ENCODE results near the gene ENTPD1. TPM values are rescaled to one million over a fixed set of nuclear protein-coding genes. Genes with fewer than 3 reads are reported as not detected.

The ENTPD1 gene
- total and polyA plus RNA-seq, 9 of the 15 experiments (the other 6 are each of a cell fraction or from before 2014, with no cell fraction given), result 0.07 to 1.5 (median 0.37) TPM

DNA sequence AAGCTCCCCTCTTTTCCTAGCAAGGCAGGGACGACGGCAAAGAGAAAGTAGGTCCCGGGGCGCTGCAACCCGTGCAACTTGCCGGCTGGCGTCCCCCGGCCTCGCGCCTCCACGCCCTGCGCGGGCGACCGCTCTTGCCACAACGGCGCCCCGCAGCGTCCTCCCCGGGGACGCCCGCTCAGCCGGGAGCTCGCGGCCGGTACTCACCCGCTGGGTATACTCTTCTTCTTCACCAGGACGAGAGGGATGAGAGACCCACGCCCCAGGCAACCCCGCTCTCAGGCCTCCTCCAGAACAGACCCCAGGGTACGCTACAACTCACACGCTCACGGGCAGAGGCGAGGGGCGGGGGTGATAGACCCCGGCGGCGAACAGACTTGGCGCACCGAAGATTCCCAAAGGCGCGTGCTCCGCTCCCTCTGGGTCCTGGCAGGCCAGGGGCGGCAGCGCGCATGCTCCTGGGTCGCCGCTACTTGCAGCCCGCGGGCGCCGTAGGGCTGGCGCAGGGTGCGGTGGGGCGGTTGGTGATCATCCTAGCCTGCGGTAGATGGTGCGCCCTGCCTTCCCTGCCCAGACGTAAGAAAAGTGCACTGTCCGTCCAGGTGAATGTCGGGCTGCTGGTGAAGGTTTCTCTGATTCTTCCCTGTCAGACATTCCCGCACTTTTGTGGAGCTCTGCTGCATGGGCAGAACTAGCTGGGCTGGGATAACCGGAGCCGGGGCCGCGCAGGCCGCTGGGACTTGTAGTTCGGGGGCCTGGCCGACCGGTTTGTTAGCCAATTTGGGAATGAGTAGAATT is 151.7 kb downstream of the ENTPD1 start, which contains the start of gene CC2D2B (continued):
- TF ChIP-seq CEBPG (CRISPR knock-in tag; IDR thresholded peaks at IDR 0.05) (no peak), CEBPG (tag; conservative IDR thresholded peaks at IDR 0.05 in 1 of 2, IDR thresholded peaks at IDR 0.05 in 1 of 2) (no peak), SIN3B (IDR thresholded peaks at IDR 0.05; ENCODE audit: low read depth) (no peak), MEF2D (tag; conservative IDR thresholded peaks at IDR 0.05; ENCODE audit: low read depth) (no peak), ZNF197 (CRISPR knock-in tag; IDR thresholded peaks at IDR 0.05; ENCODE audit: low read depth) (no peak), ZFP1 (CRISPR knock-in tag; IDR thresholded peaks at IDR 0.05) (no peak), SP1 (CRISPR knock-in tag; IDR thresholded peaks at IDR 0.05) (no peak), HNRNPH1 (optimal IDR thresholded peaks at IDR 0.05; ENCODE audit: low read depth, low read length) (no peak), ZNF282 (CRISPR knock-in tag; IDR thresholded peaks at IDR 0.05) (no peak), L3MBTL2 (IDR thresholded peaks at IDR 0.05) (peak; percentile 98), KLF13 (tag; IDR thresholded peaks at IDR 0.05; ENCODE audit: borderline replicate concordance, low read depth) (no peak), NR3C1 (CRISPR knock-in tag; IDR thresholded peaks at IDR 0.05) (no peak), BRCA1 (IDR thresholded peaks at IDR 0.05) (no peak), BRCA1 (CRISPR knock-in tag; IDR thresholded peaks at IDR 0.05) (no peak), MECOM (CRISPR knock-in tag; IDR thresholded peaks at IDR 0.05) (no peak), MCM3 (IDR thresholded peaks at IDR 0.05) (no peak), SETDB1 (IDR thresholded peaks at IDR 0.05; ENCODE audit: low read length) (no peak), ZNF586 (CRISPR knock-in tag; conservative IDR thresholded peaks at IDR 0.05) (no peak), ERF (CRISPR knock-in tag; IDR thresholded peaks at IDR 0.05) (no peak), GATAD2B (IDR thresholded peaks at IDR 0.05; ENCODE audit: borderline replicate concordance) (no peak), ESRRA (IDR thresholded peaks at IDR 0.05; ENCODE audit: borderline replicate concordance, low read depth) (no peak; the same call in 1 of the 2 replicates), ZNF785 (CRISPR knock-in tag; IDR thresholded peaks at IDR 0.05) (no peak), IFI16 (CRISPR knock-in tag; IDR thresholded peaks at IDR 0.05) (no peak), ZC3H4 (CRISPR knock-in tag; IDR thresholded peaks at IDR 0.05; ENCODE audit: borderline replicate concordance) (no peak)
- TF ChIP-seq, protein P1, sequence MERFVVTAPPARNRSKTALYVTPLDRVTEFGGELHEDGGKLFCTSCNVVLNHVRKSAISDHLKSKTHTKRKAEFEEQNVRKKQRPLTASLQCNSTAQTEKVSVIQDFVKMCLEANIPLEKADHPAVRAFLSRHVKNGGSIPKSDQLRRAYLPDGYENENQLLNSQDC (CRISPR knock-in tag; IDR thresholded peaks at IDR 0.05), result no peak
- TF ChIP-seq, protein P2, sequence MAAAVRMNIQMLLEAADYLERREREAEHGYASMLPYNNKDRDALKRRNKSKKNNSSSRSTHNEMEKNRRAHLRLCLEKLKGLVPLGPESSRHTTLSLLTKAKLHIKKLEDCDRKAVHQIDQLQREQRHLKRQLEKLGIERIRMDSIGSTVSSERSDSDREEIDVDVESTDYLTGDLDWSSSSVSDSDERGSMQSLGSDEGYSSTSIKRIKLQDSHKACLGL (CRISPR knock-in tag; IDR thresholded peaks at IDR 0.05; ENCODE audit: borderline replicate concordance, poor library complexity, severe bottlenecking), result no peak
- TF ChIP-seq, protein P3, sequence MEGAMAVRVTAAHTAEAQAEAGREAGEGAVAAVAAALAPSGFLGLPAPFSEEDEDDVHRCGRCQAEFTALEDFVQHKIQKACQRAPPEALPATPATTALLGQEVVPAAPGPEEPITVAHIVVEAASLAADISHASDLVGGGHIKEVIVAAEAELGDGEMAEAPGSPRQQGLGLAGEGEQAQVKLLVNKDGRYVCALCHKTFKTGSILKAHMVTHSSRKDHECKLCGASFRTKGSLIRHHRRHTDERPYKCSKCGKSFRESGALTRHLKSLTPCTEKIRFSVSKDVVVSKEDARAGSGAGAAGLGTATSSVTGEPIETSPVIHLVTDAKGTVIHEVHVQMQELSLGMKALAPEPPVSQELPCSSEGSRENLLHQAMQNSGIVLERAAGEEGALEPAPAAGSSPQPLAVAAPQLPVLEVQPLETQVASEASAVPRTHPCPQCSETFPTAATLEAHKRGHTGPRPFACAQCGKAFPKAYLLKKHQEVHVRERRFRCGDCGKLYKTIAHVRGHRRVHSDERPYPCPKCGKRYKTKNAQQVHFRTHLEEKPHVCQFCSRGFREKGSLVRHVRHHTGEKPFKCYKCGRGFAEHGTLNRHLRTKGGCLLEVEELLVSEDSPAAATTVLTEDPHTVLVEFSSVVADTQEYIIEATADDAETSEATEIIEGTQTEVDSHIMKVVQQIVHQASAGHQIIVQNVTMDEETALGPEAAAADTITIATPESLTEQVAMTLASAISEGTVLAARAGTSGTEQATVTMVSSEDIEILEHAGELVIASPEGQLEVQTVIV (CRISPR knock-in tag; IDR thresholded peaks at IDR 0.05; ENCODE audit: borderline replicate concordance), result no peak

All from K562 (cell line).